ENCODE data around the gene PPP1R1C. TPM values are rescaled to one million over a fixed set of nuclear protein-coding genes. Genes with fewer than 3 reads are reported as not detected.

The PPP1R1C gene
- total RNA-seq, 2 donors from 2014 or later = 2.8 to 6.1 TPM

DNA sequence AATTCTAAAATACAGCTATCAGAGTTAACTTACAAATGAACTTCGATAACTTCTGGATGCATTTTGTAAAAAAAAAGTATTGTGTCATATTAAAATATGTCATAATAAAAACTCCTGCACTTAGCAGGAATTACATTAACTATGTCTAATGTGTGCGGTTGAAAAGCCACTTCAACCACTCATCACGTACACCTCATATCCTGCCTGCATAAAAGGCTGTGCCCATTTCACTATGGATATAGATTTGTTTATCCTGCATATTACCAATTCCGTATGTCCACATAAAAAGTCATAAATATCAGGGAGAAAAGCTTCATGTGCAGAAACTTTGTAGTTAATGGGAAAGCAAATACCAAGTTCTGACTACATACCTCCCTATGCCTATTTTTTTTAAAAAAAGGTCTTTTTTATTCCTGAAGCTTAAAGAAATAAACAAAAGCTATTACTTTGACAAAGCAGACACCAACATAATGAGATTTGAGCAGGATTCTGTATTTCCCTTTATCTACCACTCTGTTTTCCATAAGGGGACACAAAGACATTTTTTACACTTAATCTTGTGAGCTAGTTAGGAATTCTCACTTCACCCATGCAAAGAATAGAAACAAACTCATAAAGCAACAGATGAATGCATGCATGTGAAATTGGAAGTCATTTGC lies 96.1 kb downstream of the PPP1R1C start:
- TF ChIP-seq CTCF (conservative IDR thresholded peaks at IDR 0.05) = no peak
- no peaks in the 10 kb centered on the region for H3K9me3 ChIP-seq (ENCODE audit: control insufficient read depth, low read length)
- H3K27me3 Mint-ChIP-seq (ENCODE audit: insufficient read depth) = no peaks in the 10 kb centered on the region
- no peaks in the 10 kb centered on the region for H3K36me3 ChIP-seq (ENCODE audit: control insufficient read depth, insufficient read depth, low read length)
- no peaks in the 10 kb centered on the region for H3K9me3 Mint-ChIP-seq
- H3K27me3 ChIP-seq (ENCODE audit: control insufficient read depth, insufficient read depth, low read length, poor library complexity, severe bottlenecking) = no peaks in the 10 kb centered on the region
- H3K27ac ChIP-seq (ENCODE audit: low read depth, low read length) = no peak overlapping the region
- H3K4me3 ChIP-seq (ENCODE audit: low read length) = no peak overlapping the region
- H3K4me1 Mint-ChIP-seq = peaks cover 13% of the 10 kb centered on the region
- no peak overlapping the region for H3K27ac Mint-ChIP-seq
- no peak overlapping the region for H3K4me3 Mint-ChIP-seq
- H3K4me1 ChIP-seq (ENCODE audit: control insufficient read depth, insufficient read depth, low read length) = peaks cover 7% of the 10 kb centered on the region
- H3K9ac ChIP-seq (ENCODE audit: extremely low read depth, low read length, poor library complexity, severe bottlenecking) = no peak overlapping the region
- 95% methylated on average over 3 of the region's 4 CpGs; no CpG with 5 or more reads in 1 of the 2 experiments for WGBS, 2 experiments (ENCODE audit: insufficient coverage in 1 of 2, insufficient read length in 1 of 2)
- no peaks in the 10 kb centered on the region for H3K36me3 Mint-ChIP-seq (ENCODE audit: low read depth)
- DNase-seq = no peak

DNA sequence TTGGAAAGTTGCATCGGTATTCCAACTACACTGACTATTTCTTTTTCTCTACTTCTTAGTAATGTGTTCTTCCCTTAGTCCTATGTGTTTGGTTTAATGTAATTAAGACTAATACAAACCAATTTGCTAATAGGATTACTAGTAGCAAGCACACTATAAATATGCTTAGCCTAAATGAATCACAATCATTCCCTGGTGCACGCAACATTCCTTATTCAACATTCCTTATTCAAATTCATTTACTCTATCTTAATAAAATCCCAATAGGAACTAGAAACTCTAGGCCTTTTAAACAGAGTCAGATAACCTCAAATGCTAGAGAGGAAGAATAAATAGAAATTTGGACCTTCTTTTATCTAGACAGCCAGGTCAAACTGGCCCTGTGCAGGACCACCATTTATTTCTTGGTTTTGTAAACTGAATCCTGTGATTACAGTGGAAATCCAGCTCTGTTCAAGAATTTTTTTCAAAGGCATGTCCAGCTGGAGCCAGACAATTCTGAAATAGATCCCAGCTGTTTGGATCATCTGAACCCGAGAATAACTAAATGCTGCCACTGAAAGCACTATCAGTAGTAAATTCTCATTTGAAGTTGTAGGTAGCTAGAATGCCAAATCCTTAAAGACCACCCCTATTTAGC lies 103.1 kb downstream of the PPP1R1C start:
- no peaks in the 10 kb centered on the region for H3K4me1 ChIP-seq (ENCODE audit: control insufficient read depth, insufficient read depth, low read length)
- no peak overlapping the region for H3K4me3 ChIP-seq (ENCODE audit: low read length)
- Mint-ChIP-seq H3K27me3 (ENCODE audit: insufficient read depth) (no peaks in the 10 kb centered on the region), H3K4me3 (no peak overlapping the region), H3K9me3 (peaks cover 5% of the 10 kb centered on the region), H3K27ac (no peak overlapping the region), H3K4me1 (peaks cover 10% of the 10 kb centered on the region), H3K36me3 (ENCODE audit: low read depth) (peaks cover 2% of the 10 kb centered on the region)
- 94 to 100% methylated on average over 2 to 3 of the region's 3 CpGs for WGBS, 2 experiments (ENCODE audit: insufficient coverage in 1 of 2, insufficient read length in 1 of 2)
- H3K36me3 ChIP-seq (ENCODE audit: control insufficient read depth, insufficient read depth, low read length) = no peaks in the 10 kb centered on the region
- no peaks in the 10 kb centered on the region for H3K9me3 ChIP-seq (ENCODE audit: control insufficient read depth, low read length)
- no peak for DNase-seq
- no peak for TF ChIP-seq CTCF (conservative IDR thresholded peaks at IDR 0.05)
- H3K27ac ChIP-seq (ENCODE audit: low read depth, low read length) = no peak overlapping the region
- no peak overlapping the region for H3K9ac ChIP-seq (ENCODE audit: extremely low read depth, low read length, poor library complexity, severe bottlenecking)
- no peaks in the 10 kb centered on the region for H3K27me3 ChIP-seq (ENCODE audit: control insufficient read depth, insufficient read depth, low read length, poor library complexity, severe bottlenecking)

- Histone ChIP-seq H3K4me3 (ENCODE audit: low read length) (no peak overlapping the region), H3K9ac (ENCODE audit: extremely low read depth, low read length, poor library complexity, severe bottlenecking) (no peak overlapping the region), H3K9me3 (ENCODE audit: control insufficient read depth, low read length) (no peaks in the 10 kb centered on the region), H3K4me1 (ENCODE audit: control insufficient read depth, insufficient read depth, low read length) (no peaks in the 10 kb centered on the region), H3K36me3 (ENCODE audit: control insufficient read depth, insufficient read depth, low read length) (no peaks in the 10 kb centered on the region), H3K27me3 (ENCODE audit: control insufficient read depth, insufficient read depth, low read length, poor library complexity, severe bottlenecking) (no peaks in the 10 kb centered on the region), H3K27ac (ENCODE audit: low read depth, low read length) (no peak overlapping the region)
- Mint-ChIP-seq H3K9me3 (peaks cover 7% of the 10 kb centered on the region), H3K36me3 (ENCODE audit: low read depth) (peaks cover 2% of the 10 kb centered on the region), H3K4me3 (no peak overlapping the region), H3K27ac (no peak overlapping the region), H3K27me3 (ENCODE audit: insufficient read depth) (no peaks in the 10 kb centered on the region), H3K4me1 (peaks cover 10% of the 10 kb centered on the region)
- TF ChIP-seq CTCF (conservative IDR thresholded peaks at IDR 0.05) = no peak
- DNase-seq = no peak
- WGBS, 2 experiments (ENCODE audit: insufficient coverage in 1 of 2, insufficient read length in 1 of 2) = 88 to 100% methylated on average over 1 to 3 of the region's 3 CpGs
Observed at GRCh38 chr2:182090486-182090885, 104.8 kb downstream of the PPP1R1C start.
